ENCODE measurements around the gene TXNRD2.

- TF ChIP-seq CTCF (IDR thresholded peaks at IDR 0.05) (no peak), POLR2A (IDR thresholded peaks at IDR 0.05) (no peak)
Observed at GRCh38 chr22:19898831-19899567, 42.6 kb downstream of the TXNRD2 start.

Measured in right lobe of liver (tissue), 4 donors.